Spleen (tissue), 11 donors: ENCODE measurements around the gene PRCP. TPM values are rescaled to one million over a fixed set of nuclear protein-coding genes. Genes with fewer than 3 reads are reported as not detected.

Experiments used
- DNase-seq: peaks from one replicate; pipeline ENCODE4 v3.0.0-alpha.2; 2020
- H3K27ac ChIP-seq, 8 donors: fragments of 200-600 bp; sonication (generic) in 7 of 8; 1 replicate in 4 of 8; 2 replicates in 4 of 8; pipeline versions ENCODE4 v1.5.0 to v1.8.0; 2016 to 2021; ENCODE audit warnings: inconsistent platforms in 4 of 8, mild to moderate bottlenecking in 4 of 8, moderate library complexity in 1 of 8
- H3K27me3 ChIP-seq, 7 donors: fragments of 200-600 bp; sonication (generic) in 6 of 7; replicated peaks in 1 of 7; 1 replicate in 4 of 7; 2 replicates in 3 of 7; pipeline versions ENCODE4 v1.5.0 to v1.8.0; 2016 to 2021; ENCODE audit warnings: inconsistent platforms in 3 of 7, mild to moderate bottlenecking in 1 of 7
- H3K36me3 ChIP-seq, 6 donors: fragments of 200-600 bp; sonication (generic) in 5 of 6; 1 replicate in 4 of 6; 2 replicates in 2 of 6; pipeline versions ENCODE4 v1.5.0 to v1.8.0; 2016 to 2021; ENCODE audit warnings: inconsistent platforms in 2 of 6
- H3K4me1 ChIP-seq, 6 donors: fragments of 200-600 bp; sonication (generic) in 5 of 6; 1 replicate in 3 of 6; 2 replicates in 3 of 6; pipeline versions ENCODE4 v1.5.0 to v1.8.0; 2016 to 2021; ENCODE audit warnings: inconsistent platforms in 3 of 6
- H3K4me3 ChIP-seq, 8 donors: fragments of 200-600 bp; sonication (generic) in 7 of 8; 1 replicate in 4 of 8; 2 replicates in 4 of 8; pipeline versions ENCODE4 v1.5.0 to v1.8.0; 2016 to 2021; ENCODE audit warnings: inconsistent platforms in 4 of 8, mild to moderate bottlenecking in 4 of 8, moderate library complexity in 2 of 8
- H3K9me3 ChIP-seq, 8 donors: fragments of 200-600 bp; sonication (generic) in 7 of 8; 1 replicate in 4 of 8; 2 replicates in 4 of 8; pipeline versions ENCODE4 v1.5.0 to v1.8.0; 2016 to 2021; ENCODE audit warnings: inconsistent platforms in 4 of 8
- POLR2A ChIP-seq, 3 donors: fragments of 450-650 bp; IDR thresholded peaks; one replicate each; pipeline ENCODE4 v1.5.1; 2017; ENCODE audit warnings: antibody characterized with exemption in 3 of 3, mild to moderate bottlenecking in 1 of 3
- POLR2AphosphoS5 ChIP-seq, 3 donors: sonication (generic); formaldehyde crosslinking; IDR thresholded peaks; one replicate each; pipeline ENCODE4 v1.5.1; 2017; ENCODE audit warnings: antibody characterized with exemption in 3 of 3
- WGBS, 5 donors: extraction: QIAGEN DNeasy Blood & Tissue Kit in 3 of 5; methylation state at CpG; one replicate each; pipeline versions ENCODE4 v1.1.5 to v1.1.7; 2013 to 2018; 5-methylcytosine and 5-hydroxymethylcytosine counted together
- intact Hi-C: fragments of 100-400 bp; cut with DNase I; formaldehyde crosslinking; loops from one replicate; pipeline ENCODE4 v1.15.0; 2023; ENCODE audit warnings: low total_unique reads
- polyA plus RNA-seq, 3 donors: library from polyadenylated mRNA; stranded (reverse); fragments of 200-250 nt; gene quantifications; one replicate each; pipeline ENCODE4 v1.2.1, GENCODE V29; 2013
- total RNA-seq, 7 donors: library from RNA; depleted of rRNA in 3 of 7; stranded (reverse); fragments of >200 nt in 3 of 7; fragmentation: NEBNext Ultra II Directional in 4 of 7; extraction: Animal tissue kit (Norgen Biotek cat#: 25700) in 4 of 7; gene quantifications; one replicate each; pipeline versions ENCODE4 v1.1.0 to v1.2.1, GENCODE V29; 2016 to 2021
- TF ChIP-seq, protein P1 (sequence below), 11 experiments: fragments of 200-600 bp in 7 of 11; fragments of 450-650 bp in 4 of 11; sonication (generic) in 4 of 11; IDR thresholded peaks in 8 of 11; conservative IDR thresholded peaks in 3 of 11; 1 replicate in 7 of 11; 2 replicates in 4 of 11; pipeline versions ENCODE4 v1.4.0 to v1.8.0; 2016 to 2021; ENCODE audit warnings: antibody characterized with exemption in 11 of 11, inconsistent platforms in 4 of 11, mild to moderate bottlenecking in 1 of 11
- donor health status: healthy with polysubstance abuse.
- donor health status: DM: no; HTN: no; CAD: no; lungs with moderate emphysema.
- donor health status: DM: no; HTN: no; CAD: no.
- donor health status: Bipolar disorder and iron deficiency.
- donor health status: healthy.
- donor health status: DM: no; HTN: no; CAD: no.
- donor health status: DM: yes; HTN: yes; CAD: no.

Gene PRCP
- total and polyA plus RNA-seq, 10 donors: 22.2 to 85.7 (median 65.7) TPM

DNA sequence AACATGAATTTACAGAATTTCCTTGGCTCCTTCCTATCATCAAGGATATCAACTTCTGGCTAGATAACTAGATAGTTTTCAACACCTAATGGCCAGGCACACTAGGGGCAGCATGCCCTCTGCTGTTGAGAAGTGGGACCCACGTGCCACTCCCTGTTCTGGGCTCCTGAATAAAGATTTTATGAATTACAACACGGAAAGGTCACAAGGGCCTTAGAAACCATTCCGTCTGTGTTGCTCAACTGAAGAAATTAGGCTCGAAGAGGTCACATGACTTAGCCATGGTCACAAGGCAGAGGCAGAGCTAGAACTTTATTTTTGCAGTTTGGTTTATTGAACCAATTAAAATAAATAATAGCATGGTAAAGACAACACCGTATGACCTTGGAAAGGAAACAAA is 36.0 kb downstream of the PRCP start:
- TF ChIP-seq POLR2AphosphoS5 (IDR thresholded peaks at IDR 0.05) (no peak), POLR2A (IDR thresholded peaks at IDR 0.05) (no peak)
- TF ChIP-seq, protein P1, sequence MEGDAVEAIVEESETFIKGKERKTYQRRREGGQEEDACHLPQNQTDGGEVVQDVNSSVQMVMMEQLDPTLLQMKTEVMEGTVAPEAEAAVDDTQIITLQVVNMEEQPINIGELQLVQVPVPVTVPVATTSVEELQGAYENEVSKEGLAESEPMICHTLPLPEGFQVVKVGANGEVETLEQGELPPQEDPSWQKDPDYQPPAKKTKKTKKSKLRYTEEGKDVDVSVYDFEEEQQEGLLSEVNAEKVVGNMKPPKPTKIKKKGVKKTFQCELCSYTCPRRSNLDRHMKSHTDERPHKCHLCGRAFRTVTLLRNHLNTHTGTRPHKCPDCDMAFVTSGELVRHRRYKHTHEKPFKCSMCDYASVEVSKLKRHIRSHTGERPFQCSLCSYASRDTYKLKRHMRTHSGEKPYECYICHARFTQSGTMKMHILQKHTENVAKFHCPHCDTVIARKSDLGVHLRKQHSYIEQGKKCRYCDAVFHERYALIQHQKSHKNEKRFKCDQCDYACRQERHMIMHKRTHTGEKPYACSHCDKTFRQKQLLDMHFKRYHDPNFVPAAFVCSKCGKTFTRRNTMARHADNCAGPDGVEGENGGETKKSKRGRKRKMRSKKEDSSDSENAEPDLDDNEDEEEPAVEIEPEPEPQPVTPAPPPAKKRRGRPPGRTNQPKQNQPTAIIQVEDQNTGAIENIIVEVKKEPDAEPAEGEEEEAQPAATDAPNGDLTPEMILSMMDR (IDR thresholded peaks at IDR 0.05 in 8 of 11, conservative IDR thresholded peaks at IDR 0.05 in 3 of 11): peak in 8 of 11 experiments; percentile 23 to 55 (median 39)
- WGBS, 5 donors: 23 to 49% (median 24%) methylated on average over 5 of the region's 5 CpGs
- H3K36me3 ChIP-seq: no peaks in the 10 kb centered on the region
- no peak overlapping the region for H3K4me3 ChIP-seq
- no peaks in the 10 kb centered on the region for H3K9me3 ChIP-seq
- peaks cover 0 to 8% (median 0%) of the 10 kb centered on the region in 7 donors for H3K27me3 ChIP-seq
- DNase-seq: peak; percentile 74
- H3K27ac ChIP-seq: no peak overlapping the region
- H3K4me1 ChIP-seq: peaks cover 0 to 40% (median 10%) of the 10 kb centered on the region in 6 donors
- intact Hi-C loops: loop anchor here (5.0 kb wide), 1 partner anchor 147 kb away; no protein-coding TSS in a partner anchor

DNA sequence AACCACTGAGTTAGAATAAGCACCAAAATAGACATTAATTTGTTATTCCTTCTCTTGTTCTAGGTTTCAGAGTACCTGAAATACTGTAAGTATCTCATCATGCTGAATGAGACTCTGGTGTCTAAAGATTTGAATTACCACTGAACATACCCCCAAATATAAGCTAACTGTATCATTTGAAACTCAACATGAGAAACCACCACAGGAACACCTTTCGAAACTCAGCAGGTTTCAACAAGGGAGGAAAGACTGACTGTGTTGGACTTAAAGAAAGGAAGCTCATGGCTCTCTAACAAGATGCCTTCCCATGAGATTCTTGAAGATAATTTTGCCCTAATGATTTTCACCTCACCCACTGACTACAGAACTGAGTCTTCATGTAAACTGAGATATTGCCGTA is 37.0 kb downstream of the PRCP start:
- WGBS, 5 donors: 81 to 93% (median 87%) methylated on average over 2 of the region's 2 CpGs
- DNase-seq: no peak

DNA sequence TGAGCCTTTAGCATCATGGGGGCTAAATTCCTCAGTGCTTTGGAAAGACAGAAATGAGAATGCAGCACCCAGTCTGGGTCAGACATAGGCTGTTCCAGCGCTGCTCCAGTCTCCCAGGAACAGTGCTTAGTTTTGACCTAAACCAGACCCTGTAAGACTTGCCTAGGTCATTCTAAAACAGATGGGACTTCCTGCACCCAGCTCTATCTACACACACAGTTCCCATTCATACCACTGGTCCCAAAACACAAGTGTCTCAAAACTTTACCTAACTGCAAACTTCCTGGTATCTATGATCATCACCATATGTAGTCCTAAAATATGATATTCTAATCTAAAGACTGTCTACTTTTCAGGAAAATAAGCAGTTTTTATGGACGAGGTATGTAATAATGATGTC is 37.9 kb downstream of the PRCP start:
- H3K36me3 ChIP-seq: peaks cover 0 to 9% (median 0%) of the 10 kb centered on the region in 6 donors
- TF ChIP-seq POLR2A (IDR thresholded peaks at IDR 0.05): no peak
- no peak for TF ChIP-seq POLR2AphosphoS5 (IDR thresholded peaks at IDR 0.05)
- TF ChIP-seq, protein P1 (IDR thresholded peaks at IDR 0.05 in 8 of 11, conservative IDR thresholded peaks at IDR 0.05 in 3 of 11): no peak
- DNase-seq: no peak
- WGBS, 5 donors: 68 to 97% (median 87%) methylated on average over 2 of the region's 2 CpGs
- peaks cover 0 to 23% (median 7%) of the 10 kb centered on the region in 6 donors for H3K4me1 ChIP-seq
- intact Hi-C loops: loop anchor here (5.0 kb wide), 1 partner anchor 145 kb away; no protein-coding TSS in a partner anchor
- no peak overlapping the region for H3K4me3 ChIP-seq
- H3K9me3 ChIP-seq: no peaks in the 10 kb centered on the region
- no peak overlapping the region for H3K27ac ChIP-seq
- H3K27me3 ChIP-seq: no peaks in the 10 kb centered on the region

More for the DNA sequence above, 37.0 kb downstream of the PRCP start:
- Histone ChIP-seq H3K9me3 (no peaks in the 10 kb centered on the region), H3K27ac (no peak overlapping the region), H3K4me3 (no peak overlapping the region), H3K4me1 (peaks cover 0 to 32% (median 10%) of the 10 kb centered on the region in 6 donors), H3K27me3 (no peaks in the 10 kb centered on the region), H3K36me3 (peaks cover 0 to 3% (median 0%) of the 10 kb centered on the region in 6 donors)
- TF ChIP-seq, protein P1 (IDR thresholded peaks at IDR 0.05 in 8 of 11, conservative IDR thresholded peaks at IDR 0.05 in 3 of 11): no peak
- TF ChIP-seq POLR2AphosphoS5 (IDR thresholded peaks at IDR 0.05) (no peak), POLR2A (IDR thresholded peaks at IDR 0.05) (no peak)
- intact Hi-C loops: loop anchor here (5.0 kb wide), 1 partner anchor 146 kb away; no protein-coding TSS in a partner anchor

DNA sequence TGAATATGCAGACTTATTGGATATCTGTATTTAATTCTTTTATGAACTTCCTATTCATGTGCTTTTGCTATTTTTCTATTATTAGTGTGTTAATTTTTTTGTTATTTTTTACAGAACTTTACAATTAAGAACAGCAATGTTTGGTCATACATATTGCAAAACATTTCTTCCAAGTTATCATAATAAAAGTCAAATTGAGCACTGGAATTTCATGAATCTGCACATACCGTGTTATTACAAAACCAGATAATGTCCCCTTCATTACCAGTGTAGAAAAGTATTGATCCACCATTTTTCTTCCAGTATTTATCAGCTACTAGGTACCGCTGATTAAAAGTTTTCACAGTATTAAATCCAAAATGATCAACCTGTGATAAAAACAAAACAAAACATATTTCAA is 40.5 kb downstream of the PRCP start:
- TF ChIP-seq POLR2AphosphoS5 (IDR thresholded peaks at IDR 0.05) (no peak), POLR2A (IDR thresholded peaks at IDR 0.05) (no peak)
- TF ChIP-seq, protein P1 (IDR thresholded peaks at IDR 0.05 in 8 of 11, conservative IDR thresholded peaks at IDR 0.05 in 3 of 11): no peak
- WGBS, 5 donors: 82 to 95% (median 93%) methylated on average over 2 of the region's 2 CpGs
- H3K27me3 ChIP-seq: no peaks in the 10 kb centered on the region
- intact Hi-C loops: loop anchor here (5.0 kb wide), 1 partner anchor 142 kb away; no protein-coding TSS in a partner anchor
- no peak for DNase-seq
- peaks cover 0 to 16% (median 6%) of the 10 kb centered on the region in 6 donors for H3K4me1 ChIP-seq
- no peaks in the 10 kb centered on the region for H3K9me3 ChIP-seq
- peaks cover 0 to 15% (median 0%) of the 10 kb centered on the region in 6 donors for H3K36me3 ChIP-seq
- no peak overlapping the region for H3K4me3 ChIP-seq
- H3K27ac ChIP-seq: no peak overlapping the region
